ENCODE results near the gene NPTN. TPM values are rescaled to one million over a fixed set of nuclear protein-coding genes. Genes with fewer than 3 reads are reported as not detected.

Gene NPTN
- total RNA-seq, 3 donors from 2014 or later: 82.1 to 107 (median 104) TPM

DNA sequence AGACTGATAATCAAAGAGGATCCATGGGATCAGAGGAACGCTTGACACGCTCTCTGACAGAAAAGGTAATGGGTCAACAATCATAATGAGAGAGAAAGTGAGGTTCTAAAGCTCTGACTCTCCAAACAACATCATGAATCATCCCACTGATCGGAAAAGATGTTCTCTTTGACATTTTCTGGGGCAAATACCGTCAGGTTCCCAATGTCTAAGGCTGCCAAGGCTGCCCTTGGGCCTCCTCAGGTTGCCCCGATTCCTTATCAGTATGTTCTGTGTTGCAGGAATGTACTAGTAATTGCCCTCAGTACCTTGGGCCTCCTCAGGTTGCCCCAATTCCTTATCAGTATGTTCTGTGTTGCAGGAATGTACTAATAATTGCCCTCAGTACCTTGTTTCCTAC is 60.9 kb downstream of the NPTN start:
- no peaks in the 10 kb centered on the region for H3K36me3 ChIP-seq
- no peak for DNase-seq (ENCODE audit: low spot score in 2 of 2)
- H3K4me1 ChIP-seq: no peaks in the 10 kb centered on the region
- H3K27ac ChIP-seq: no peak overlapping the region
- H3K4me3 ChIP-seq: no peak overlapping the region
- TF ChIP-seq, protein P1, sequence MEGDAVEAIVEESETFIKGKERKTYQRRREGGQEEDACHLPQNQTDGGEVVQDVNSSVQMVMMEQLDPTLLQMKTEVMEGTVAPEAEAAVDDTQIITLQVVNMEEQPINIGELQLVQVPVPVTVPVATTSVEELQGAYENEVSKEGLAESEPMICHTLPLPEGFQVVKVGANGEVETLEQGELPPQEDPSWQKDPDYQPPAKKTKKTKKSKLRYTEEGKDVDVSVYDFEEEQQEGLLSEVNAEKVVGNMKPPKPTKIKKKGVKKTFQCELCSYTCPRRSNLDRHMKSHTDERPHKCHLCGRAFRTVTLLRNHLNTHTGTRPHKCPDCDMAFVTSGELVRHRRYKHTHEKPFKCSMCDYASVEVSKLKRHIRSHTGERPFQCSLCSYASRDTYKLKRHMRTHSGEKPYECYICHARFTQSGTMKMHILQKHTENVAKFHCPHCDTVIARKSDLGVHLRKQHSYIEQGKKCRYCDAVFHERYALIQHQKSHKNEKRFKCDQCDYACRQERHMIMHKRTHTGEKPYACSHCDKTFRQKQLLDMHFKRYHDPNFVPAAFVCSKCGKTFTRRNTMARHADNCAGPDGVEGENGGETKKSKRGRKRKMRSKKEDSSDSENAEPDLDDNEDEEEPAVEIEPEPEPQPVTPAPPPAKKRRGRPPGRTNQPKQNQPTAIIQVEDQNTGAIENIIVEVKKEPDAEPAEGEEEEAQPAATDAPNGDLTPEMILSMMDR (IDR thresholded peaks at IDR 0.05): no peak
- TF ChIP-seq POLR2A (IDR thresholded peaks at IDR 0.05) (no peak), POLR2AphosphoS5 (IDR thresholded peaks at IDR 0.05) (no peak)
- H3K9me3 ChIP-seq: no peaks in the 10 kb centered on the region
- H3K27me3 ChIP-seq: no peaks in the 10 kb centered on the region
- intact Hi-C loops (cut with DNase I; ENCODE audit: low total_unique reads): no loop called here

DNA sequence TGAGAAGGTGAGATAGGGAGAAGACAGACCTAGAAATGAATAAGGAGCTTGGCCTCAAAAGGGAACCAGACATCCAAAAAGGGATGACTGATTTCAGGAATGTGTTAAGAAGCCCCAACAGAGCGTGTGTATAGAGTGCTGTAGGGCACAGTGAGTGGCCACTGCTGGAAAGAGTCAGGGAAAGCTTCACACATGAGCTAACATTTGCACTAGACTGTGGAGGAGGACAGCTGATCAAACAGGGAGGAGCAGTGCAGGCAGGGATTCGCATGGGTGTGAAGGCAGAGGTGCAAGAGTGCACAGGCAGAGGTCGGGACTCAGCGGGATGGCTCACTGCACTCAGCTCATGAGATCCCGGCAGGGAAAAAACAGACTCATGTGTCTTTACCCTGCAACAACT is 61.8 kb downstream of the NPTN start:
- TF ChIP-seq, protein P1 (IDR thresholded peaks at IDR 0.05): no peak
- no peak for TF ChIP-seq POLR2A (IDR thresholded peaks at IDR 0.05)
- TF ChIP-seq POLR2AphosphoS5 (IDR thresholded peaks at IDR 0.05): no peak
- no peak overlapping the region for H3K4me3 ChIP-seq
- no peak overlapping the region for H3K27ac ChIP-seq
- H3K36me3 ChIP-seq: no peaks in the 10 kb centered on the region
- no peaks in the 10 kb centered on the region for H3K4me1 ChIP-seq
- H3K9me3 ChIP-seq: no peaks in the 10 kb centered on the region
- H3K27me3 ChIP-seq: no peaks in the 10 kb centered on the region
- intact Hi-C loops (cut with DNase I; ENCODE audit: low total_unique reads): no loop called here
- DNase-seq (ENCODE audit: low spot score in 2 of 2): no peak

DNA sequence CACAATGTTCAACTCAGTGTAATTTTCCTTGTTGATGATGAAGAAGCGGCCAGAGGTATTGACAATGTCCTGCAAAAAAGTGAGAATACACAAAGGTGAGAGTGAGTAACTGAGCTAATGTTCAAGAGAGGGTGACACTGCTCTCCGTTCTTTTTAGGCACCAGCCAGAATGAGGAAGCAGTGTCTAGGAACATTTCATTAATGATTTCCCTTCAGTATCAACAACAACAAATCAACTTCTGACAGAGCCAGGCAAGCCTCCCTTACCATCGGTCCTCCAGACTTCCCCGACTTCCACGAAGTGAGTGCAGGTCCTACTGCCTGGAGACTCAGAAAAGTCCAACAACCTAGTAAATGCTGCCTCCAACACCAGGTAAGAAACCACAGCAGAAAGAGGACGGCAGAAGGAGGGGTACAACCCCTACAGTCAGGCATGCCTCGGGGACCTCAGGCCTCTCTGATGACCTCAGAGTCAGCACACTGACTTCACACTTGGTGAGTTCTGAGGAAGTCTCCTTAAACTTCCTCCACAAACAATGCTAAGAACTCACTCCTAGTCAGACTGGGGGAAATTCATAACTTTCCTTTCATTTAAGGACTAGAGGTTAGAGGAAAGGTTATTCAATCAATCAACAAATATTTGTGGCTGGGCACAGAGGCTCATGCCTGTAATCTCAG is 62.7 kb downstream of the NPTN start:
- no peak overlapping the region for H3K4me3 ChIP-seq
- no peak overlapping the region for H3K27ac ChIP-seq
- no peaks in the 10 kb centered on the region for H3K36me3 ChIP-seq
- DNase-seq (ENCODE audit: low spot score in 2 of 2): no peak
- H3K27me3 ChIP-seq: no peaks in the 10 kb centered on the region
- intact Hi-C loops (cut with DNase I; ENCODE audit: low total_unique reads): no loop called here
- H3K9me3 ChIP-seq: no peaks in the 10 kb centered on the region
- H3K4me1 ChIP-seq: no peaks in the 10 kb centered on the region
- TF ChIP-seq POLR2A (IDR thresholded peaks at IDR 0.05) (no peak), POLR2AphosphoS5 (IDR thresholded peaks at IDR 0.05) (no peak)
- TF ChIP-seq, protein P1 (IDR thresholded peaks at IDR 0.05): no peak

DNA sequence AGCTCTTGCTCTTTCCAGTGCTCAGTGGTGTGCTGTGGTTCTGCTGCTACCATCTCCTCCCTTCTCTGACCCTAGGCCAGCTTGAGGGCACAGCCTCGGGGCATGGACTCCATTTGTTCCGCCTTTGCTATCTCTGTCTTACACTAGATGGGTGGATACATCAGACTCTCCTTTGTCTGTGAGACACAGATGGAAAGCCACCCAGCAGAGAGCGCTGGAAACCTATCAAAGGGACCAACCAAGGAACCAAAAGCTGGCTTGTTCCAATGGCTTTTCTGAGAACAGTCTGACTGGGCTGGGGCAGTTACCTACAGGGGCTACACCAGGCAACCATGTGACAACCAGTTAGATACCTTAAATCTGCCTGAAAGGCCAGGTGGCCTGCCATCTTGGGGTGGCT is 63.8 kb downstream of the NPTN start:
- no peak overlapping the region for H3K27ac ChIP-seq
- no peaks in the 10 kb centered on the region for H3K36me3 ChIP-seq
- no peak for TF ChIP-seq POLR2A (IDR thresholded peaks at IDR 0.05)
- TF ChIP-seq, protein P1 (IDR thresholded peaks at IDR 0.05): no peak
- TF ChIP-seq POLR2AphosphoS5 (IDR thresholded peaks at IDR 0.05): no peak
- DNase-seq (ENCODE audit: low spot score in 2 of 2): no peak
- H3K9me3 ChIP-seq: no peaks in the 10 kb centered on the region
- H3K4me1 ChIP-seq: no peaks in the 10 kb centered on the region
- no peak overlapping the region for H3K4me3 ChIP-seq
- no peaks in the 10 kb centered on the region for H3K27me3 ChIP-seq
- intact Hi-C loops (cut with DNase I; ENCODE audit: low total_unique reads): no loop called here

DNA sequence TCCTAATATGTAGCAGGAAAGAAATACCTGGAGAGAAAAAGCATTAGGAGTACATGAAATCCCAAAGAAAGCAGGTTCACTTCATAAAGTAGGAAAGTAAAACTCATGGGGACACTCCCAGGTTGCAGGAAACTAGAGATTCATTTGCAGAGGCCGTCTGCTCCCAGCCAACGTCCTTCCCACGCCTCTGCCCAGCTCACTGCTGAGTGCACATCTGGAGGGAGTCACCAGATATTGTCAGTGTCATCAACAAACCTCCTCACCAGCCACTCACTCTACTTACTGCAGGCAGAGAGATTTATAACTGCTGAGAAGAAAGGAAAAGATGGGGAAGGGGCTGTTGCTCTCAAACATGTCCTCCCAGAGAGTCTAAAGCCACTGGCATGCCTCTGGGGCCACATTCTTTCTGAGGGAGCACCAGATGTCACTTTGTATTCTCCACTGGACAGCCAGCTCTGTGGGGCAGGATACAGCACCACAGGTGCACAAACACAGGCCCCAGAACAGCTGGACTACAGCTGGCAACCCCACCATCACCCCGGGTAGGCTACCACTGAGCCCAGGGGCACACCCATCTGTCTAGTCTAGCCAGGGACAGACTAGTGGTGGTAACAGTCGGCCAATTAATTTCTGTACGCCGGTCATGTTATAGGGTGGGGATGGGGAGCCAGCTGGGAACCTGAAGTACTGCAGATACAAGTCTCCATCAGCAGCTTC is 64.5 kb downstream of the NPTN start:
- Histone ChIP-seq H3K27ac (no peak overlapping the region), H3K4me1 (no peaks in the 10 kb centered on the region), H3K4me3 (no peak overlapping the region), H3K27me3 (no peaks in the 10 kb centered on the region), H3K9me3 (no peaks in the 10 kb centered on the region), H3K36me3 (no peaks in the 10 kb centered on the region)
- TF ChIP-seq POLR2A (IDR thresholded peaks at IDR 0.05): no peak
- TF ChIP-seq, protein P1 (IDR thresholded peaks at IDR 0.05): no peak
- TF ChIP-seq POLR2AphosphoS5 (IDR thresholded peaks at IDR 0.05): no peak
- DNase-seq (ENCODE audit: low spot score in 2 of 2): no peak
- intact Hi-C loops (cut with DNase I; ENCODE audit: low total_unique reads): no loop called here

Data from breast epithelium (tissue), 4 donors.